HG03558 (cell line): ENCODE data around the gene SYNPR.
"Not testable (repeated sequence)": the region's sequence is repeated elsewhere in the genome, so short reads cannot be mapped to it uniquely, and the experiment has no call there.

Experiments used
- ATAC-seq: cut with Tn5 transposase; IDR thresholded peaks from one replicate; pipeline ENCODE4 v1.9.1; 2021; ENCODE audit warnings: moderate number of reproducible peaks; ENCODE audit not compliant: unreplicated experiment; ENCODE audit errors: extremely low read depth

The SYNPR gene

GRCh38 chr3:63278171-63279004 lies at the start of gene SYNPR:
SYNPR (plus strand) TSS chr3:63278308.
- ATAC-seq, result no peak

GRCh38 chr3:63228677-63229076 lies 49.4 kb upstream of the SYNPR start:
- no peak for ATAC-seq

GRCh38 chr3:63230146-63230545 lies 48.0 kb upstream of the SYNPR start:
- ATAC-seq, result no peak

GRCh38 chr3:63231643-63232042 lies 46.5 kb upstream of the SYNPR start:
- no peak for ATAC-seq

GRCh38 chr3:63232764-63233396 lies 45.2 kb upstream of the SYNPR start:
- no peak for ATAC-seq

- no peak for ATAC-seq
These were observed 37.7 kb upstream of the SYNPR start for GRCh38 chr3:63240381-63240902.

- ATAC-seq, result no peak
These were observed 36.0 kb upstream of the SYNPR start for GRCh38 chr3:63242124-63242523.

GRCh38 chr3:63244486-63244885 lies 33.6 kb upstream of the SYNPR start:
- no peak for ATAC-seq

- ATAC-seq, result no peak
These were observed 32.3 kb upstream of the SYNPR start for GRCh38 chr3:63245726-63246241.

GRCh38 chr3:63248015-63248414 lies 30.1 kb upstream of the SYNPR start:
- ATAC-seq, result no peak

GRCh38 chr3:63251499-63251898 lies 26.6 kb upstream of the SYNPR start:
- ATAC-seq, result no peak

GRCh38 chr3:63255819-63256218 lies 22.3 kb upstream of the SYNPR start:
- not testable (repeated sequence) for ATAC-seq

- no peak for ATAC-seq
These were observed 13.4 kb upstream of the SYNPR start for GRCh38 chr3:63264716-63265115.

- ATAC-seq, result no peak
These were observed 3.7 kb upstream of the SYNPR start for GRCh38 chr3:63274359-63274758.

- no peak for ATAC-seq
These were observed 1.1 kb downstream of the SYNPR start for GRCh38 chr3:63279005-63279841.

- ATAC-seq, result no peak
These were observed 9.5 kb downstream of the SYNPR start for GRCh38 chr3:63287610-63288009.

- no peak for ATAC-seq
These were observed 12.6 kb downstream of the SYNPR start for GRCh38 chr3:63290686-63291085.

GRCh38 chr3:63294332-63294731 lies 16.2 kb downstream of the SYNPR start:
- no peak for ATAC-seq

GRCh38 chr3:63295356-63295755 lies 17.2 kb downstream of the SYNPR start:
- no peak for ATAC-seq

GRCh38 chr3:63295806-63296205 lies 17.7 kb downstream of the SYNPR start:
- no peak for ATAC-seq
